Activated CD8-positive, alpha-beta T cell treated with anti-CD3 and anti-CD28 coated beads, Interleukin-2, amount 10 ng/mL, durations not matched to agents 7 days and 5 days (primary cell): ENCODE data around the gene AURKAIP1. TPM values are rescaled to one million over a fixed set of nuclear protein-coding genes. Genes with fewer than 3 reads are reported as not detected.

Experiments
- ATAC-seq: fragments of 150-1000 bp; cut with Tn5 transposase; one replicate; pipeline ENCODE4 v1.10.0; 2021; ENCODE audit warnings: moderate library complexity
- CTCF ChIA-PET: fragments of 350-600 bp; sonication (Branson Sonifier 250); formaldehyde crosslinking; loops from one replicate; lab custom pipeline; 2021; ENCODE audit warnings: antibody characterized with exemption; lab: Charles Lee
- POLR2A ChIA-PET: fragments of 350-600 bp; sonication (Branson Sonifier 250); formaldehyde crosslinking; loops from one replicate; lab custom pipeline; 2021; ENCODE audit warnings: antibody characterized with exemption; lab: Charles Lee
- DNase-seq: peaks from one replicate; pipeline ENCODE4 v3.0.0-alpha.2; 2020
- H3K27ac Mint-ChIP-seq: one replicate; pipeline ENCODE4 v1.8.0; 2021; ENCODE audit warnings: mild to moderate bottlenecking, mixed read lengths
- H3K27me3 Mint-ChIP-seq: one replicate; pipeline ENCODE4 v1.8.0; 2021; ENCODE audit warnings: low read depth, mixed read lengths
- H3K36me3 Mint-ChIP-seq: one replicate; pipeline ENCODE4 v1.8.0; 2021; ENCODE audit warnings: low read depth, mixed read lengths
- H3K4me1 Mint-ChIP-seq: one replicate; pipeline ENCODE4 v1.8.0; 2021; ENCODE audit warnings: low read depth, mixed read lengths
- H3K4me3 Mint-ChIP-seq: one replicate; pipeline ENCODE4 v1.8.0; 2021; ENCODE audit warnings: mild to moderate bottlenecking, mixed read lengths
- H3K9me3 Mint-ChIP-seq: one replicate; pipeline ENCODE4 v1.8.0; 2022; ENCODE audit warnings: mixed read lengths; ENCODE audit not compliant: insufficient read depth
- total RNA-seq, 2 experiments: library from RNA; stranded (reverse); gene quantifications; one replicate each; pipeline ENCODE4 v1.2.3, GENCODE V29; 2021

Gene AURKAIP1
- total RNA-seq = 100 to 1,000 TPM; 120 to 123 TPM

DNA sequence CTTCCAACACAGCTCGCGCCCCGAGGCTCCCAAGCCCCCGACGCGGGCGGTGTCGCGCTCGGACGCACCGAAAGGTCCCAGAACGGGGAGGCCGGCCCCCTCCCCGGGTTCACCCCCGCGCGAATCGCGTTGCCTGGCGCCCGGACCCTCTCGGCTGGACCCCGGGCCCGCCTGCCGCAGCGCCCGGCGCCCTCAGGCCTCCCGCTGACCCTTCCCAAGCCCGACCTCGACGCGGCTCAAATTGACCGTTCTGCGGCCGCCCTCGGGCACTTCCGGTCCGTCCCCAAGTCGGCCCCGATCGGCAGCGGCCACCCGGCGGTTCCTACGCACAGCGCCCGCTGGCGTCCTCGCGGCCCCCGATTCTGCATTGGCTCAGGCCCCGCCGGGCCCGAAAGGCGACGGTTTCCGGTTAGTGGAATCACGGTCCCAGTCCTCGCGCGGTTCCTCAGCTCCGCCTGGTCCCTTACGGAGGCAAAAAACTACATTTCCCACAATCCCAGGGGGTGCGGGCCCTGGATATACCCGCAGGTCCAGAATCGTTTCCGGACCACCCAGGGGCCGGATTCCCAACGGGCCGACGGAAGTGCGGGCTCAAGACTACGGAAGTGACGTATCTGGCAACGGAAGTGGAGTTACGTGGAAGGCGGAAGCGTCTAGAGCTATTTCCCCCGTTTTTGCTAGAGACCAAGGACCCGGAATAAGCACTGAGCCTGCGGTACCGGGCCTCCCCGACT lies at the start of gene AURKAIP1:
AURKAIP1 (minus strand) TSS at position 279 of the 734 bp plus-strand sequence. CDS start 451 bp downstream, outside the sequence.
- CTCF ChIA-PET = interaction anchor here (0.6 to 2.5 kb wide), 10 partner anchors 11 to 816 kb away, joined by 3 to 8 read pairs (median 6); partner anchors contain the start of genes CCNL2 and DVL1
- H3K36me3 Mint-ChIP-seq = peaks cover 15% of the 10 kb centered on the region
- POLR2A ChIA-PET = interaction anchor here (0.7 to 4.4 kb wide), 14 partner anchors 12 to 361 kb away, joined by 3 to 41 read pairs (median 3); partner anchors contain the start of genes CCNL2, ISG15 and MRPL20
- peak; percentile 98 for DNase-seq
- no peaks in the 10 kb centered on the region for H3K27me3 Mint-ChIP-seq
- peak; percentile 85 for ATAC-seq
- peak within 1 kb of the TSS; percentile 90 for H3K4me3 Mint-ChIP-seq
- no peaks in the 10 kb centered on the region for H3K9me3 Mint-ChIP-seq
- peaks cover 40% of the 10 kb centered on the region for H3K4me1 Mint-ChIP-seq
- peak within 1 kb of the TSS; percentile 98 for H3K27ac Mint-ChIP-seq

DNA sequence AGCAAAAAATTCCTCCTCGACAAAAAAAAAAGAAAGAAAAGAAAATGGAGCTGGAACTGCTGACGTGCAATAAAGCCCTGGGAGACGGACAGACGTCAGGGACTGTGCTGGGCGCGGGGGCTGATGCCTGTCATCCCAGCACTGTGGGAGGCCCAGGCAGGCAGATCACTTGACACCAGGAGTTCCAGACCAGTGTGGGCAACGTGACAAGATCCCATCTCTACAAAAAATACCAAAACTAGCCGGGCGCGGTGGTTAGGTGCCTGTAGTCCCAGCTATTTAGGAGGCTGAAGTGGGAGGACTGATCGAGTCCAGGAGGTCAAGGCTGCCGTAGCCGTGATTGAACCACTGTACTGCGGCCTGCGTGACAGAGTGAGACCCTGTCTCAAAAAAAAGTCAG lies 49.7 kb upstream of the AURKAIP1 start:
- CTCF ChIA-PET = no interaction called here
- Mint-ChIP-seq H3K27ac (no peak overlapping the region), H3K4me1 (peaks cover 17% of the 10 kb centered on the region), H3K36me3 (no peaks in the 10 kb centered on the region), H3K4me3 (no peak overlapping the region), H3K9me3 (no peaks in the 10 kb centered on the region), H3K27me3 (peaks cover 18% of the 10 kb centered on the region)
- DNase-seq = no peak
- no peak for ATAC-seq
- POLR2A ChIA-PET = no interaction called here

DNA sequence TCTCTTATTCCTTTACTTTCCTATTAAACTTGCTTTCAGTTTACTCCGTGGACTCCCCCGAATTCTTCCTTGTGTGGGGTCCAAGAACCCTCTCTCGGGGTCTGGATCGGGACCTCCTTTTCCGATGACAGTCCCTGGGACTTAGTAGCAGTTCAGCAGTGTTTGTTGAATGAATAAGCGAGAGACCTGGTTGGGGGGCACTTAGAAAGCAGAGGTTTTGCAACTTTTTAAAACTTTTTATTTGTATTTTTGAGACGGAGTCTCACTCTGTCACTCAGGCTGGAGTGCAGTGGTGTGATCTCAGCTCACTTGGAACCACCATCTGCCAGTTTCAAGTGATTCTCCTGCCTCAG lies 48.2 kb upstream of the AURKAIP1 start:
- peaks cover 17% of the 10 kb centered on the region for H3K4me1 Mint-ChIP-seq
- ChIA-PET POLR2A (no interaction called here), CTCF (interaction anchor here (0.6 kb wide), 1 partner anchor 64 kb away, joined by 3 read pairs; no protein-coding TSS in a partner anchor)
- H3K27ac Mint-ChIP-seq = no peak overlapping the region
- H3K27me3 Mint-ChIP-seq = peaks cover 11% of the 10 kb centered on the region
- DNase-seq (no peak), ATAC-seq (no peak)
- H3K9me3 Mint-ChIP-seq = no peaks in the 10 kb centered on the region
- no peak overlapping the region for H3K4me3 Mint-ChIP-seq
- H3K36me3 Mint-ChIP-seq = no peaks in the 10 kb centered on the region

DNA sequence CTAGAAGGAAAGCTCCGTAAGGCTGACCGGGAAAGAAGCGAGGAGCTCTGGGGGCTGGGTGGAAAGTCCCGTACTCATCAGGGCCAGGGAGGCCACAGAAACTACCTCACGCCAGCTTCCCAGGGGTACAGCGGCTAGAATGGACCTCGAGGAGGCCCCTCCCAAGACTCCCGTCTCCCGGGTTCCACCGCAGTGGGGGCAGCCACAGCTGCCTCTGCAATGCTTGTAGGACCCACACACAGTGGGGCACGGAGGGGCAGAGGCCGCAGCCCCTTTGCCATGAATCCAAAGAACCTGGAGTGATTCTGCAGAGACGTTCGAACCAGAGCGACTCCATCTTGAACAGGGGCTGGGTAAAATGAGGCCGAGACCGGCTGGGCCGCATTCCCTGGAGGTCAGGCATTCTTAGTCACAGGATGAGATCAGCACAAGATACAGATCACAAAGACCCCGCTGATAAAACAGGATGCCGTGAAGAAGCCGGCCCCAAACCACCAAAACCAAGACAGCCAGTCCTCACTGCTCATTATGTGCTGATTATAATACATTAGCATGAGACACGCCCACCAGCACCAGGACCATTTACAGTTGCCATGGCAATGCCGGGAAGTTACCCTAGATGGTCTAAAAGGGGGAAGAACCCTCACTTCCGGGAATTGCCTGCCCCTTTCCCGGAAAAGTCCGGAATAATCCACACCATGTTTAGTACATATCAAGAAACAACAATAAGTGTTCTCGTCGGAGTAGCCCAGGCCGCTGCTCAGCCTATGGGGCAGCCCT lies 47.6 kb upstream of the AURKAIP1 start:
- H3K9me3 Mint-ChIP-seq = no peaks in the 10 kb centered on the region
- CTCF ChIA-PET = interaction anchor here (1.6 kb wide), 1 partner anchor 18 kb away, joined by 6 read pairs; no protein-coding TSS in a partner anchor

DNA sequence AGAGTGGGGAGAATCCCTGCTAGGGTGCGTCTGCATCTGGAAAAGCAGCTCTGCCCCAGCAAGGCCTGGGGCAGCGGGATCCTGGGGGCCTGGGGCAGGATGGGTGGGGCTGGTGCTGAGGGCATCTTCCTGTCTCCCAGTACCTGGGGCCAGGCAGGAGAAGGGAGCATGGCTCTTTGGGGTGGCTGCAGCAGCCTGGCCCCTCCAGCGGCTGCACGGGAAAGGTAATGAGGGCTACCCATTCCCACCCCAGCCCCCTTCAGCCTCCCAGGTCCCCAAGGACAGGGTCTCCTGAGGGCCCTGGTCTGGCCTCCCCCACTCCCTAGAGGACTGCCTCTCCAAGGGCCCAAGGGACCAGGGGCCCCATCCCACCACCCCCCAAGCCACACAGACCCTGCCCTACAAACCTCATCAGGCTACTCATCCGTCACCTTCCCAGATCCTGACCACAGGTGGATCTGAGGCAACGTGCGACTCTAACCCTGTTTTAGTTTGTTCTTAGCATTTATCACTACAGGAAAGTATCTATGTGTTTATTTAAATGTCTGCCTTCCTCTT lies 47.0 kb upstream of the AURKAIP1 start:
- ChIA-PET CTCF (interaction anchor here (1.6 kb wide), 1 partner anchor 19 kb away, joined by 6 read pairs; no protein-coding TSS in a partner anchor), POLR2A (interaction anchor here (1.4 kb wide), 1 partner anchor 14 kb away, joined by 3 read pairs; no protein-coding TSS in a partner anchor)
- Mint-ChIP-seq H3K27ac (no peak overlapping the region), H3K4me1 (peaks cover 23% of the 10 kb centered on the region), H3K27me3 (peaks cover 11% of the 10 kb centered on the region), H3K36me3 (no peaks in the 10 kb centered on the region), H3K4me3 (no peak overlapping the region), H3K9me3 (no peaks in the 10 kb centered on the region)
- DNase-seq = no peak
- no peak for ATAC-seq

More for the DNA sequence above, 47.6 kb upstream of the AURKAIP1 start:
- Mint-ChIP-seq H3K4me1 (peaks cover 23% of the 10 kb centered on the region), H3K27ac (no peak overlapping the region), H3K4me3 (no peak overlapping the region), H3K36me3 (no peaks in the 10 kb centered on the region), H3K27me3 (peaks cover 11% of the 10 kb centered on the region)
- DNase-seq = peak; percentile 56
- POLR2A ChIA-PET = interaction anchor here (1.4 kb wide), 1 partner anchor 15 kb away, joined by 3 read pairs; no protein-coding TSS in a partner anchor
- ATAC-seq = peak; percentile 17

DNA sequence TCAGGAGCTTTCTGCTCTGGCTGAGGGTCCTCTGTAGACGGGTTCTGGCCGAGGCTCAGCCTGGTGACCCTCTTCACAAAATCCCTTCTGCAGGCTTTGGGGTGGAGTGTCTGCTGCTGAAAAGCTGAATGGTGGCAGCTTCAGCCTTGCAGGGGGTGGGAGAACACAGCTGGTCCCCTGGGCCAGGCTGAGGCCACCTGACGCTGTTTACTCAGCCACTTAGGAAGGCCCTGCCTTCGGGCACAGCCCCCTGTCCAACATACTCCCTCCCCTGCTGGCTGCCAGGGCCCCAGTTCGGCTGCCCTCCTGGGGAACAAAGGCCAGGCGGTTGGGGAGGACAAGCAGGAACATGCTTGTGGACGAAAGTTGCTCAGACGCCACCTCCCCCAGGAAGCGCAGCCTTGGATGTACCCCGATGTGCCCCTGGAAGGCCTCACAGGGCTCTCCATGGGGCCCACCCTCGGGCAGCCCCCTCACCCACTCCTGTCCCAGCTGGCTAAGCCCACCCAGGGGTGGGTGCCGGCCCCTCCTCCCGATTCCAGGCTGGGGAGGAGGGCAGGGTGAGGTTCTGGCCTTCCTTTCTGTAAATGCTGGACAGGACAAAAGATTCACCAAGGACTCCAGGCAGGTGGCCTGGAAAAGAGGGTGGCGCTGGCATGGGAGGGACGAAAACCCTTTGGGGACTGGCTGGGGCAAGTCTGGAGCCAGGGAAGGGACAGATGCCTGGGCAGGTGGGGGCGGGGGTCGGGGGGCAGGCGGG lies 46.3 kb upstream of the AURKAIP1 start, which contains the start of gene ANKRD65:
ANKRD65 (minus strand) TSS at position 130 of the 760 bp plus-strand sequence. CDS start 271 bp downstream, outside the sequence.
- Mint-ChIP-seq H3K36me3 (no peaks in the 10 kb centered on the region), H3K9me3 (no peaks in the 10 kb centered on the region), H3K4me3 (no peak within 1 kb of the TSS), H3K27ac (no peak within 1 kb of the TSS), H3K27me3 (peaks cover 9% of the 10 kb centered on the region), H3K4me1 (peaks cover 22% of the 10 kb centered on the region)
- no peak for DNase-seq
- POLR2A ChIA-PET = interaction anchor here (0.9 to 1.4 kb wide), 2 partner anchors 13 kb away, joined by 3 read pairs; no protein-coding TSS in a partner anchor
- no peak for ATAC-seq
- CTCF ChIA-PET = interaction anchor here (1.6 kb wide), 1 partner anchor 19 kb away, joined by 6 read pairs; no protein-coding TSS in a partner anchor

DNA sequence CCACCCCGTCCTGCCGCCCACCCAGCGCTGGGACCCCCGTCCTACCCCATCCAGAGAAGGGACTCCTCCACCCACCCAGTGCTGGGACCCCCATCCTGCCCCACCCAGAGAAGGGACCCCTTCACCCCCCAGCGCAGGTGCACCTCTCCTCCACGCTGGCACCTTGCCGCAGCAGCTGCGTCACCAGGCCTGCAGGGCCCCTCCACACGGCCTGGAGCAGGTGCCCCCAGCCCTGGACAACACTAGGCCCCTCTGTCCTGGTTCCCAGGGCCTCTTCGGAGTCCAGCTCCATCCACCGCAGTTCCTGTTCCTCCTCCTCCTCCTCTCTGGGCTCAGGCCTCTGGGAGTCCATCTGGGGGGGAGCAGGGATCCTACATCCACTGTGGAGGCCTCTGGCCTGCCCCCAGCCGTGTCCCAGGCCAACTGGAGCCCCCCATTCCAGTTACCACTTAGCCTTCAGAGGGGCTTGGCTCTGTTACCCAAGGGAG lies 45.7 kb upstream of the AURKAIP1 start:
- no peaks in the 10 kb centered on the region for H3K36me3 Mint-ChIP-seq
- H3K9me3 Mint-ChIP-seq = no peaks in the 10 kb centered on the region
- no peak for ATAC-seq
- ChIA-PET CTCF (no interaction called here), POLR2A (interaction anchor here (0.9 to 1.4 kb wide), 2 partner anchors 13 kb away, joined by 3 read pairs; no protein-coding TSS in a partner anchor)
- H3K27ac Mint-ChIP-seq = no peak overlapping the region
- H3K4me1 Mint-ChIP-seq = peaks cover 20% of the 10 kb centered on the region
- DNase-seq = no peak
- no peak overlapping the region for H3K4me3 Mint-ChIP-seq
- H3K27me3 Mint-ChIP-seq = peaks cover 5% of the 10 kb centered on the region

DNA sequence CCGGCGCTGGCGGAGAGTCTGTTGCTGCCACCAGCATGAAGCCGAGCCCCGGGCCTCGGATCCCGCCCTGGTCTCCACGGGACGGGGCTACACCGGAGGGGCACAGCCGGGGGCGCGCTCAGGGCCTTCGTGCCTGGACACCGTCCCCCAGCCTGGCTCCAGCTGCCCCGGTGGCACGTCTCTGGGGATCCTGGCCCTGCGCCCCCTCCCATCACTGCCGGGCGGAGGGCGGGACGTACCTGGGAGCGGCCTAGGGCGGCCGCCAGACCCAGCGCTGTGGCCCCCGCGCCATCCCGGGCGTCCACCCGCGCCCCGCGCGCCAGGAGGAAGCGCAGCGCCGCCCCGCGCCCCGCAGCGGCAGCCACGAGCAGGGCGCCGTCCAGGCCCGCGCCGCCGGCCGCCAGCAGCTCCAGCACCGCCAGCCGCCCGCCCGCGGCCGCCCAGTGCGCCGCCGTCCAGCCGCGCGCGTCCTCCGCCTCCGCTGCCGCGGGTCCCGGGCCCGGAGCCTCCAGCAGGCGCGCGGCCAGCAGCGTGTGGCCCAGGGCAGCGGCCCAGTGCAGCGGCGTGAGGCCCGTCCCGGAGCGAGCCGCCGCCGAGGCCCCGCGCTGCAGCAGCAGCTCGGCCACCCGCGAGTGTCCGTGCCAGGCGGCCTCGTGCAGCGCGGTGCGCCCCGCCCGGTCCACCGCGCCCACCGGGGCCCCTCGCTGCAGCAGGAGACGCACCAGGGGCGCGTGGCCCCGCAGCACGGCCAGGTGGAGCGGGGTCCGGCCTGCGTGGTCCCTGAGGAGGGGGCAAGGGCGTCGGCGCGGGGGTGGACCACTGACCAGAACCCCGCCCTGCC lies 45.0 kb upstream of the AURKAIP1 start:
- Mint-ChIP-seq H3K36me3 (no peaks in the 10 kb centered on the region), H3K4me3 (no peak overlapping the region), H3K9me3 (no peaks in the 10 kb centered on the region), H3K4me1 (peaks cover 20% of the 10 kb centered on the region), H3K27ac (no peak overlapping the region), H3K27me3 (peaks cover 3% of the 10 kb centered on the region)
- DNase-seq (no peak), ATAC-seq (peak; percentile 59)
- CTCF ChIA-PET = no interaction called here
- POLR2A ChIA-PET = interaction anchor here (0.9 kb wide), 1 partner anchor 14 kb away, joined by 3 read pairs; no protein-coding TSS in a partner anchor

DNA sequence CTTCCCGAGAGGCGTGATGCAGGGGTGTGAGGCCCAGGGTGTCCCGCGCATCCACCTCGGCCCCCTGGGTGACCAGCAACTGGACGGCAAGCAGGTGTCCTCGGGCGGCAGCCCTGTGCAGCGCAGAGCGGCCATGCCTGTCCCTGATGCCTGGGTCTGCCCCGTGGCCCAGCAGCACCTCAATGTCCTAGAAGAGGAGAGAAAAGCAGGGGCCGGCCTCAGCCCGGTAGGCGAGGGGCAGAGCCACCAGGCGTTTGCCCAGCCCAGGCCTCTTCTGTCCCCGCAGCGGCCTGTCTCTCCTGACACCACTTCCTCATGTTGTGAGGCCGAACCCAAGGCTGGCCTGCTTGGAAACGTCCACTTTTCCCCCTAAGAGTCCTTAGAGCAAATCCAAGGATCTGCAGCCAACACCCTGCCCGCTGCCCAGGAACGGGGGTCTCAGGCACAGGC lies 44.4 kb upstream of the AURKAIP1 start:
- ChIA-PET CTCF (no interaction called here), POLR2A (no interaction called here)
- H3K27me3 Mint-ChIP-seq = peaks cover 7% of the 10 kb centered on the region
- ATAC-seq (no peak), DNase-seq (no peak)
- no peak overlapping the region for H3K4me3 Mint-ChIP-seq
- no peak overlapping the region for H3K27ac Mint-ChIP-seq
- H3K36me3 Mint-ChIP-seq = no peaks in the 10 kb centered on the region
- H3K9me3 Mint-ChIP-seq = no peaks in the 10 kb centered on the region
- H3K4me1 Mint-ChIP-seq = peaks cover 20% of the 10 kb centered on the region
